SK-N-SH (cell line): Measurements from ENCODE around the gene MRPL9.
"Not testable (repeated sequence)": the region's sequence is repeated elsewhere in the genome, so short reads cannot be mapped to it uniquely, and the experiment has no call there.

Source experiments
- CHD2 ChIP-seq: fragments of 150-350 bp; IDR thresholded peaks from 2 replicates; pipeline ENCODE4 v1.6.1; 2018; ENCODE audit warnings: low read length; ENCODE audit not compliant: partially characterized antibody
- CTCF ChIP-seq: fragments of 200-600 bp; sonication (generic); IDR thresholded peaks from 2 replicates; pipeline ENCODE4 v1.6.1; 2017; ENCODE audit warnings: antibody characterized with exemption, mild to moderate bottlenecking, moderate library complexity
- EZH2phosphoT487 ChIP-seq: fragments of 200-600 bp; sonication (generic); IDR thresholded peaks from 2 replicates; pipeline ENCODE4 v1.6.1; 2017; ENCODE audit warnings: low read depth, mixed run types, mild to moderate bottlenecking, antibody characterized with exemption, moderate library complexity, borderline replicate concordance
- POLR2AphosphoS5 ChIP-seq: IDR thresholded peaks from 2 replicates; pipeline ENCODE4 v1.6.1; 2012; ENCODE audit warnings: low read depth, low read length
- RAD21 ChIP-seq: IDR thresholded peaks from 2 replicates; pipeline ENCODE4 v1.6.1; 2012; ENCODE audit warnings: mild to moderate bottlenecking, low read length
- TF ChIP-seq, protein P1 (sequence below): IDR thresholded peaks from 2 replicates; pipeline ENCODE4; 2012
- TF ChIP-seq, protein P2 (sequence below): IDR thresholded peaks from 2 replicates; pipeline ENCODE4 v1.4.0; 2012; ENCODE audit warnings: low read depth, borderline replicate concordance

GRCh38 chr1:151733995-151734394 is 29.3 kb downstream of the MRPL9 start:
- not testable (repeated sequence) for TF ChIP-seq CTCF, EZH2phosphoT487, RAD21, POLR2AphosphoS5, CHD2
- TF ChIP-seq, protein P1, sequence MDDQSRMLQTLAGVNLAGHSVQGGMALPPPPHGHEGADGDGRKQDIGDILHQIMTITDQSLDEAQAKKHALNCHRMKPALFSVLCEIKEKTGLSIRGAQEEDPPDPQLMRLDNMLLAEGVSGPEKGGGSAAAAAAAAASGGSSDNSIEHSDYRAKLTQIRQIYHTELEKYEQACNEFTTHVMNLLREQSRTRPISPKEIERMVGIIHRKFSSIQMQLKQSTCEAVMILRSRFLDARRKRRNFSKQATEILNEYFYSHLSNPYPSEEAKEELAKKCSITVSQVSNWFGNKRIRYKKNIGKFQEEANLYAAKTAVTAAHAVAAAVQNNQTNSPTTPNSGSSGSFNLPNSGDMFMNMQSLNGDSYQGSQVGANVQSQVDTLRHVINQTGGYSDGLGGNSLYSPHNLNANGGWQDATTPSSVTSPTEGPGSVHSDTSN: not testable (repeated sequence)
- TF ChIP-seq, protein P2, sequence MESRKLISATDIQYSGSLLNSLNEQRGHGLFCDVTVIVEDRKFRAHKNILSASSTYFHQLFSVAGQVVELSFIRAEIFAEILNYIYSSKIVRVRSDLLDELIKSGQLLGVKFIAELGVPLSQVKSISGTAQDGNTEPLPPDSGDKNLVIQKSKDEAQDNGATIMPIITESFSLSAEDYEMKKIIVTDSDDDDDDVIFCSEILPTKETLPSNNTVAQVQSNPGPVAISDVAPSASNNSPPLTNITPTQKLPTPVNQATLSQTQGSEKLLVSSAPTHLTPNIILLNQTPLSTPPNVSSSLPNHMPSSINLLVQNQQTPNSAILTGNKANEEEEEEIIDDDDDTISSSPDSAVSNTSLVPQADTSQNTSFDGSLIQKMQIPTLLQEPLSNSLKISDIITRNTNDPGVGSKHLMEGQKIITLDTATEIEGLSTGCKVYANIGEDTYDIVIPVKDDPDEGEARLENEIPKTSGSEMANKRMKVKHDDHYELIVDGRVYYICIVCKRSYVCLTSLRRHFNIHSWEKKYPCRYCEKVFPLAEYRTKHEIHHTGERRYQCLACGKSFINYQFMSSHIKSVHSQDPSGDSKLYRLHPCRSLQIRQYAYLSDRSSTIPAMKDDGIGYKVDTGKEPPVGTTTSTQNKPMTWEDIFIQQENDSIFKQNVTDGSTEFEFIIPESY: not testable (repeated sequence)
